SK-N-DZ (cell line): Measurements from ENCODE around the gene FXYD5.
"Not testable (repeated sequence)": the region's sequence is repeated elsewhere in the genome, so short reads cannot be mapped to it uniquely, and the experiment has no call there.

Source experiments
- DNase-seq: peaks from one replicate; pipeline ENCODE4 v3.0.0-alpha.2; 2015; ENCODE audit warnings: low spot score

Gene FXYD5

GRCh38 chr19:35119578-35120155 is 34.9 kb upstream of the FXYD5 start:
- DNase-seq: no peak

- no peak for DNase-seq
These were observed 34.0 kb upstream of the FXYD5 start for GRCh38 chr19:35120492-35120891.

- no peak for DNase-seq
These were observed 33.6 kb upstream of the FXYD5 start for GRCh38 chr19:35120898-35121297.

GRCh38 chr19:35122687-35123551 is 31.6 kb upstream of the FXYD5 start:
- no peak for DNase-seq

GRCh38 chr19:35123573-35123972 is 31.0 kb upstream of the FXYD5 start:
- no peak for DNase-seq

GRCh38 chr19:35124098-35125060 is 30.2 kb upstream of the FXYD5 start:
- DNase-seq: peak; percentile 50

- DNase-seq: no peak
These were observed 29.2 kb upstream of the FXYD5 start for GRCh38 chr19:35125270-35125717.

- DNase-seq: no peak
These were observed 28.5 kb upstream of the FXYD5 start for GRCh38 chr19:35125749-35126623.

GRCh38 chr19:35126624-35126959 is 27.9 kb upstream of the FXYD5 start:
- DNase-seq: no peak

- DNase-seq: no peak
These were observed 26.7 kb upstream of the FXYD5 start for GRCh38 chr19:35127871-35128270.

- DNase-seq: no peak
These were observed 26.0 kb upstream of the FXYD5 start for GRCh38 chr19:35128398-35129057.

GRCh38 chr19:35129724-35130274 is 24.7 kb upstream of the FXYD5 start:
- not testable (repeated sequence) for DNase-seq

GRCh38 chr19:35130761-35131720 is 23.5 kb upstream of the FXYD5 start:
- no peak for DNase-seq

- DNase-seq: no peak
These were observed 22.3 kb upstream of the FXYD5 start for GRCh38 chr19:35132254-35132653.

GRCh38 chr19:35133826-35134225 is 20.7 kb upstream of the FXYD5 start:
- DNase-seq: no peak

- no peak for DNase-seq
These were observed 19.8 kb upstream of the FXYD5 start, which contains the start of gene LGI4 for GRCh38 chr19:35134601-35135242. LGI4 (minus strand) TSS chr19:35135059; CDS start chr19:35134680, 379 bp downstream.

- peak; percentile 56 for DNase-seq
These were observed 19.1 kb upstream of the FXYD5 start for GRCh38 chr19:35135389-35135909.

GRCh38 chr19:35136231-35136630 is 18.3 kb upstream of the FXYD5 start:
- no peak for DNase-seq
